ENCODE data around the gene ZXDA.
"Not testable (repeated sequence)": the region's sequence is repeated elsewhere in the genome, so short reads cannot be mapped to it uniquely, and the experiment has no call there.

The ZXDA gene

GRCh38 chrX:57910287-57910912, at the start of gene ZXDA:
Gene ZXDA (minus strand): TSS chrX:57910458. CDS start chrX:57910420, 38 bp downstream.
- ATAC-seq = peak; percentile 50
- not testable (repeated sequence) for DNase-seq

GRCh38 chrX:57952320-57952678, 42.0 kb upstream of the ZXDA start:
- no peak for ATAC-seq
- no peak for DNase-seq

GRCh38 chrX:57951666-57952319, 41.5 kb upstream of the ZXDA start:
- no peak for DNase-seq

GRCh38 chrX:57933321-57933720, 23.1 kb upstream of the ZXDA start:
- no peak for DNase-seq
- no peak for ATAC-seq

More at GRCh38 chrX:57951666-57952319, 41.5 kb upstream of the ZXDA start:
- ATAC-seq = no peak

GRCh38 chrX:57932266-57932665, 22.0 kb upstream of the ZXDA start:
- ATAC-seq = no peak
- no peak for DNase-seq

- no peak for DNase-seq
- no peak for ATAC-seq
Observed at GRCh38 chrX:57930051-57930450, 19.8 kb upstream of the ZXDA start.

- no peak for DNase-seq
- ATAC-seq = no peak
Observed at GRCh38 chrX:57929373-57929772, 19.1 kb upstream of the ZXDA start.

GRCh38 chrX:57925806-57926205, 15.5 kb upstream of the ZXDA start:
- ATAC-seq (no peak), DNase-seq (no peak)

- DNase-seq (no peak), ATAC-seq (no peak)
Observed at GRCh38 chrX:57918750-57919436, 8.6 kb upstream of the ZXDA start.

- DNase-seq (no peak), ATAC-seq (no peak)
Observed at GRCh38 chrX:57915680-57916079, 5.4 kb upstream of the ZXDA start.

GRCh38 chrX:57909595-57910286, 517 bp downstream of the ZXDA start:
- DNase-seq (peak; percentile 11), ATAC-seq (peak; percentile 83)

GRCh38 chrX:57908972-57909594, 1.2 kb downstream of the ZXDA start:
- DNase-seq, ATAC-seq: not testable (repeated sequence)

- DNase-seq (no peak), ATAC-seq (no peak)
Observed at GRCh38 chrX:57906790-57907189, 3.5 kb downstream of the ZXDA start.

GRCh38 chrX:57905141-57905540, 5.1 kb downstream of the ZXDA start:
- ATAC-seq (no peak), DNase-seq (no peak)

GRCh38 chrX:57904176-57904880, 5.9 kb downstream of the ZXDA start:
- DNase-seq (no peak), ATAC-seq (no peak)

GRCh38 chrX:57902633-57903032, 7.6 kb downstream of the ZXDA start:
- no peak for ATAC-seq
- DNase-seq = no peak

- no peak for ATAC-seq
- no peak for DNase-seq
Observed at GRCh38 chrX:57901466-57901865, 8.8 kb downstream of the ZXDA start.

GRCh38 chrX:57900975-57901374, 9.3 kb downstream of the ZXDA start:
- no peak for DNase-seq
- no peak for ATAC-seq

- DNase-seq (no peak), ATAC-seq (no peak)
Observed at GRCh38 chrX:57899906-57900305, 10.4 kb downstream of the ZXDA start.

GRCh38 chrX:57899064-57899463, 11.2 kb downstream of the ZXDA start:
- ATAC-seq (no peak), DNase-seq (no peak)

GRCh38 chrX:57871463-57871862, 38.8 kb downstream of the ZXDA start:
- ATAC-seq = no peak

More at GRCh38 chrX:57871463-57871862, 38.8 kb downstream of the ZXDA start:
- DNase-seq = no peak
